Parathyroid adenoma (tissue), 2 donors: Measurements from ENCODE around the gene TRDN.

Experiments used
- H2AFZ ChIP-seq: fragments of 300-600 bp; sonication (generic); one replicate; pipeline ENCODE4 v1.7.0; 2017; ENCODE audit warnings: antibody characterized with exemption, mild to moderate bottlenecking
- H3K27ac ChIP-seq: fragments of 300-600 bp; sonication (generic); one replicate; pipeline ENCODE4 v1.7.0; 2017
- H3K27me3 ChIP-seq: fragments of 300-600 bp; sonication (generic); one replicate; pipeline ENCODE4 v1.7.0; 2017; ENCODE audit warnings: low read length; ENCODE audit not compliant: control insufficient read depth, insufficient read depth
- H3K36me3 ChIP-seq: fragments of 300-600 bp; sonication (generic); one replicate; pipeline ENCODE4 v1.7.0; 2017; ENCODE audit warnings: low read length; ENCODE audit not compliant: control insufficient read depth, insufficient read depth
- H3K4me1 ChIP-seq: fragments of 300-600 bp; sonication (generic); one replicate; pipeline ENCODE4 v1.7.0; 2017; ENCODE audit warnings: control low read depth
- H3K4me2 ChIP-seq: fragments of 300-600 bp; sonication (generic); one replicate; pipeline ENCODE4 v1.7.0; 2017; ENCODE audit warnings: low read length
- H3K4me3 ChIP-seq: fragments of 300-600 bp; sonication (generic); one replicate; pipeline ENCODE4 v1.7.0; 2017; ENCODE audit warnings: low read depth, low read length
- H3K79me2 ChIP-seq: fragments of 300-600 bp; sonication (generic); one replicate; pipeline ENCODE4 v1.7.0; 2017; ENCODE audit warnings: control low read depth
- H3K9ac ChIP-seq: fragments of 300-600 bp; sonication (generic); one replicate; pipeline ENCODE4 v1.7.0; 2017; ENCODE audit warnings: mild to moderate bottlenecking
- H3K9me3 ChIP-seq: fragments of 300-600 bp; sonication (generic); one replicate; pipeline ENCODE4 v1.7.0; 2017; ENCODE audit warnings: low read length; ENCODE audit not compliant: control insufficient read depth
- TF ChIP-seq, protein P1 (sequence below): fragments of 300-600 bp; sonication (generic); IDR thresholded peaks from one replicate; pipeline ENCODE4 v1.7.0; 2017; ENCODE audit warnings: antibody characterized with exemption, mild to moderate bottlenecking
- donor health status: primary hyperparathyroidism.

TRDN gene, protein sequence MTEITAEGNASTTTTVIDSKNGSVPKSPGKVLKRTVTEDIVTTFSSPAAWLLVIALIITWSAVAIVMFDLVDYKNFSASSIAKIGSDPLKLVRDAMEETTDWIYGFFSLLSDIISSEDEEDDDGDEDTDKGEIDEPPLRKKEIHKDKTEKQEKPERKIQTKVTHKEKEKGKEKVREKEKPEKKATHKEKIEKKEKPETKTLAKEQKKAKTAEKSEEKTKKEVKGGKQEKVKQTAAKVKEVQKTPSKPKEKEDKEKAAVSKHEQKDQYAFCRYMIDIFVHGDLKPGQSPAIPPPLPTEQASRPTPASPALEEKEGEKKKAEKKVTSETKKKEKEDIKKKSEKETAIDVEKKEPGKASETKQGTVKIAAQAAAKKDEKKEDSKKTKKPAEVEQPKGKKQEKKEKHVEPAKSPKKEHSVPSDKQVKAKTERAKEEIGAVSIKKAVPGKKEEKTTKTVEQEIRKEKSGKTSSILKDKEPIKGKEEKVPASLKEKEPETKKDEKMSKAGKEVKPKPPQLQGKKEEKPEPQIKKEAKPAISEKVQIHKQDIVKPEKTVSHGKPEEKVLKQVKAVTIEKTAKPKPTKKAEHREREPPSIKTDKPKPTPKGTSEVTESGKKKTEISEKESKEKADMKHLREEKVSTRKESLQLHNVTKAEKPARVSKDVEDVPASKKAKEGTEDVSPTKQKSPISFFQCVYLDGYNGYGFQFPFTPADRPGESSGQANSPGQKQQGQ

DNA sequence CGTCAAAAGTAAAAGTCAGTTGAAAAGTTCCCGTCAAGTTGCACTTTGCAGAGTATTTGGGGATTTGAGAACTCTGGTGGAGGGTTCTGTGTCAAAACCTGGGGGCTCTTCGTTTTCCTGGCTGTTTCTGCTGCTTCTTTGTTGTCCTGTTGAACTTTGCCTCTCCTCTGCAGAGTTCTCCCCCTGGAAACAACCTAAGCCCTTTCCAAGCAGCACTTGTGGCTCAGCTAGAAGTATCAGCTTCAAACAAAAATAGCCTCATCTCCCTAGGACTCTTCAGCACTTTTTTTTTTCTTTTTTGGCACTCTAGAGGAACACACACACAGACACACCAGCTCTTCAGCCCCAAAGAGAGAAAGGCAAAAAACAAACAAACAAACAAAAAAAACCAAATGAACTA is at the start of gene TRDN:
TRDN (minus strand) TSS at position 169 of the 400 bp plus-strand sequence. CDS start 175 bp downstream, outside the sequence.
- H3K4me1 ChIP-seq = no peaks in the 10 kb centered on the region
- no peaks in the 10 kb centered on the region for H3K36me3 ChIP-seq
- no peak within 1 kb of the TSS for H3K4me3 ChIP-seq
- no peak within 1 kb of the TSS for H3K4me2 ChIP-seq
- H3K27ac ChIP-seq = no peak within 1 kb of the TSS
- H3K9me3 ChIP-seq = no peaks in the 10 kb centered on the region
- no peaks in the 10 kb centered on the region for H3K79me2 ChIP-seq
- TF ChIP-seq, protein P1, sequence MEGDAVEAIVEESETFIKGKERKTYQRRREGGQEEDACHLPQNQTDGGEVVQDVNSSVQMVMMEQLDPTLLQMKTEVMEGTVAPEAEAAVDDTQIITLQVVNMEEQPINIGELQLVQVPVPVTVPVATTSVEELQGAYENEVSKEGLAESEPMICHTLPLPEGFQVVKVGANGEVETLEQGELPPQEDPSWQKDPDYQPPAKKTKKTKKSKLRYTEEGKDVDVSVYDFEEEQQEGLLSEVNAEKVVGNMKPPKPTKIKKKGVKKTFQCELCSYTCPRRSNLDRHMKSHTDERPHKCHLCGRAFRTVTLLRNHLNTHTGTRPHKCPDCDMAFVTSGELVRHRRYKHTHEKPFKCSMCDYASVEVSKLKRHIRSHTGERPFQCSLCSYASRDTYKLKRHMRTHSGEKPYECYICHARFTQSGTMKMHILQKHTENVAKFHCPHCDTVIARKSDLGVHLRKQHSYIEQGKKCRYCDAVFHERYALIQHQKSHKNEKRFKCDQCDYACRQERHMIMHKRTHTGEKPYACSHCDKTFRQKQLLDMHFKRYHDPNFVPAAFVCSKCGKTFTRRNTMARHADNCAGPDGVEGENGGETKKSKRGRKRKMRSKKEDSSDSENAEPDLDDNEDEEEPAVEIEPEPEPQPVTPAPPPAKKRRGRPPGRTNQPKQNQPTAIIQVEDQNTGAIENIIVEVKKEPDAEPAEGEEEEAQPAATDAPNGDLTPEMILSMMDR = no peak
- H2AFZ ChIP-seq = no peak within 1 kb of the TSS
- no peak within 1 kb of the TSS for H3K9ac ChIP-seq
- H3K27me3 ChIP-seq = no peaks in the 10 kb centered on the region

DNA sequence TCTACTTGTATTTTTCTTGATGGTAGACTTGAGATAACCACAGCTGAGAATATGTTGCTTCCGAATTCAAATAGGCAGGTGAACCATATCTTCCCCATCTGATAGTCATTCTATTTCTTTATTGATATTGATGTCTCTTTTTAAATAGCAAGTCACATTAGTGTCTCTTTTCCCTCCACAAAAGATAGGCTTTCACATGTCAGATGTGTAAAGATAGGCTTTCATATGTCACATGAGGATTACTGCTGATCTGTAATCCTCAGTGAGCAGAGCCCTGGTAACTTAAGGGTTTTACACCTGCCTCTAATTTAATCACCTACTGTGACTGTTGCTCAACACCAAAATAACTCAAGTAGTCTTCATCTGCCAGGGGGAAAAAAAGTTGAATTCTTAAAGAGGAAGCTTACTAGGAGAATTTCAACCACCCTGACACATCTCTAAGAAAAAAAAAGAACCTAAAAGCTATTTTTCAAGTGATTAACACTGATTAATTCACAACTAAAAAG is 45.3 kb upstream of the TRDN start:
- Histone ChIP-seq H3K27ac (no peak overlapping the region), H3K4me2 (no peak overlapping the region), H3K4me3 (no peak overlapping the region), H2AFZ (no peak overlapping the region), H3K36me3 (no peaks in the 10 kb centered on the region), H3K9ac (no peak overlapping the region), H3K27me3 (no peaks in the 10 kb centered on the region), H3K79me2 (no peaks in the 10 kb centered on the region), H3K4me1 (no peaks in the 10 kb centered on the region), H3K9me3 (no peaks in the 10 kb centered on the region)
- TF ChIP-seq, protein P1 = no peak

DNA sequence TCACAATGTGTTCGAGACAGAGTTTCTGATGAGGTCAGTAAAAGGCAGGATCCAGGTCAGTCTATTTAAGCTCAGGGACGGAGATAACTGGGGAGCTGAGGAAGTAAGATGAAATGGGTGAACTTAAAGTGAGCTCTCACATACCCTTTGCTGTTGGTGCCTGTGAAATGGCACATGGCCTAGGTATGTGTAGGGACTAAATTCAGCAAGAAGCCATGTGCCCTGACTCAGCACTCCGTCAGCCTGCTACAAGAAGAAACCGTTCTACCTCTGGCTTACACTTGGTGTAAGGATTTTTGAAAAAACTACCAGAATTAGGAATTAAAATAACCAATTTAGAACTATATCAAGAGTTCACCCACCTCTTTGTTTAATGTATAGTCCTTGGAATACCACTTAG is 41.1 kb upstream of the TRDN start:
- Histone ChIP-seq H3K27me3 (no peaks in the 10 kb centered on the region), H3K9me3 (no peaks in the 10 kb centered on the region), H3K79me2 (no peaks in the 10 kb centered on the region), H3K4me2 (no peak overlapping the region), H2AFZ (no peak overlapping the region), H3K4me3 (no peak overlapping the region), H3K36me3 (no peaks in the 10 kb centered on the region), H3K27ac (no peak overlapping the region), H3K9ac (no peak overlapping the region), H3K4me1 (no peaks in the 10 kb centered on the region)
- TF ChIP-seq, protein P1 = no peak

DNA sequence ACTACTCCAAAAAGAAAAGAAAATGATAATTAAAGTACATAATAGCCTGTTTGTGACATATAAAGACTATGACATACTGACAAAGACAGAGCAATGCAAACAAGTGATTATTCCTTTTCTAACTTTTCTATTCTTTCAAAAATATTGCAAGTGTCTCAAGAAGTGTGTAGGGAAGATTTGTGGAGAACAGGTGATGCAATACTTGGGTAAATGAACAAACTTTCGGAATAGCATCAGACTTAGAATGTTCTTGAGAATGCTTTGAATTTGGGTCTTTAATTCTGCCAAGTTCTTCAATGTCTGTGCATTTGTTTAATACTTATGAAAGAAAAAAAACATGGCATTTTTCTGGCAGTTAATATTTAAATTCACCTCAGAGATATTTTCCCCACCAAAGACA is 40.0 kb upstream of the TRDN start:
- Histone ChIP-seq H3K27ac (no peak overlapping the region), H3K4me2 (no peak overlapping the region), H3K4me1 (no peaks in the 10 kb centered on the region), H3K79me2 (no peaks in the 10 kb centered on the region), H3K4me3 (no peak overlapping the region), H2AFZ (no peak overlapping the region), H3K9me3 (no peaks in the 10 kb centered on the region), H3K27me3 (no peaks in the 10 kb centered on the region), H3K36me3 (no peaks in the 10 kb centered on the region), H3K9ac (no peak overlapping the region)
- TF ChIP-seq, protein P1 = no peak
